OCI-LY3 (cell line): ENCODE data around the gene PLA2G15.

Experiments
- CTCF ChIP-seq: fragments of 200-600, 300-600 bp; sonication (generic); IDR thresholded peaks from 2 replicates; pipeline ENCODE4 v1.5.1; 2014; ENCODE audit warnings: antibody characterized with exemption, low read length, low read depth
- EZH2phosphoT487 ChIP-seq: fragments of 200-600 bp; shearing (Covaris generic); IDR thresholded peaks from 2 replicates; pipeline ENCODE4 v1.6.1; 2018; ENCODE audit warnings: antibody characterized with exemption, mixed run types, low read depth

GRCh38 chr16:68273459-68273858 lies 28.3 kb downstream of the PLA2G15 start:
- TF ChIP-seq EZH2phosphoT487 (no peak), CTCF (no peak)
